Sigmoid colon (tissue), 3 donors: ENCODE measurements around the gene LRP1B.

Experiments
- CTCF ChIP-seq, 4 experiments: fragments of 450-650 bp in 3 of 4; fragments of 200-600 bp in 1 of 4; IDR thresholded peaks; one replicate each; pipeline ENCODE4 v1.5.1; 2016 to 2019; ENCODE audit warnings: antibody characterized with exemption in 4 of 4, mild to moderate bottlenecking in 3 of 4, moderate library complexity in 2 of 4
- POLR2A ChIP-seq, 2 donors: fragments of 450-650 bp; IDR thresholded peaks; one replicate each; pipeline ENCODE4 v1.6.1; 2016; ENCODE audit warnings: antibody characterized with exemption in 2 of 2, mild to moderate bottlenecking in 2 of 2, moderate library complexity in 2 of 2

GRCh38 chr2:141423124-141423523 is 707.7 kb downstream of the LRP1B start:
- no peak for TF ChIP-seq CTCF (IDR thresholded peaks at IDR 0.05)
- TF ChIP-seq POLR2A (IDR thresholded peaks at IDR 0.05), result no peak
